IPS-NIHi11 (cell line): ENCODE data around the gene RXFP1.
A peak's percentile ranks its signal among the peaks of the same experiment; 100 is the strongest.
"Not testable (repeated sequence)": the region's sequence is repeated elsewhere in the genome, so short reads cannot be mapped to it uniquely, and the experiment has no call there.

Experiments used
- DNase-seq: peaks from one replicate; pipeline ENCODE4 v3.0.0; 2012; ENCODE audit warnings: mixed read lengths, low spot score

The RXFP1 gene

GRCh38 chr4:158617956-158618355, 96.3 kb downstream of the RXFP1 start:
- no peak for DNase-seq

DNA sequence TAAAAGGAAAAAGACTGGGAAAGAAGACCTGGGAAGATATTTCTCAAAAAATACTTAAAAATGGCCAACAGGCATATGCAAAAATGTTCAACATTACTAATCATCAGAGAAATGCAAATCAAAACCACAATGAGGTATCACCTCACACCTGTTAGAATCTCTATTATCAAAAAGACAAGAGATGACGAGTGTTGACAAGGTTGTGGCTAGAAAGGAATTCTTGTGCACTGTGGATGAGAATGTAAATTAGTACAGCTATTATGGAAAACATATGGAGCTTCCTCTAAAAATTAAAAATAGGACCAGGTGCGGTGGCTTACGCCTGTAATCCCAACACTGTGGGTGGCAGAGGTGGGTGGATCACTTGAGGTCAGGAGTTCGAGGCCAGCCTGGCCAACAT, 100.0 kb downstream of the RXFP1 start:
- DNase-seq: no peak

DNA sequence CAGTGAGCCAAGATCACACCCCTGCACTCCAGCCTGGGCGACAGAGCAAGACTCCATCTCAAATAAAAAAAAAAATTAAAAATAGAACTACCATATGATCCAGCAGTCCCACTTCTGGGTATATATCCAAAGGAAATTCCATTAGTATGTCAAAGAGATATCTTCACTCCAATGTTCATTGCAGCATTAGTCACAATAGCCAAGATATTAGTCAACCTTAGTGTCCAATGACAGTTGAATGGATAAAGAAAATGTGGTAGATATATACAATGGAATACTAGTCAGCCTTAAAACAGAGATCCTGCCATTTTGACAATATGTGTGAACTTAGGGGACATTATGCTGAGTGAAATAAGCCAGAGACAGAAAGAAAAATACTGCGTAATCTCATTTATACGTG, 100.6 kb downstream of the RXFP1 start:
- DNase-seq: no peak

DNA sequence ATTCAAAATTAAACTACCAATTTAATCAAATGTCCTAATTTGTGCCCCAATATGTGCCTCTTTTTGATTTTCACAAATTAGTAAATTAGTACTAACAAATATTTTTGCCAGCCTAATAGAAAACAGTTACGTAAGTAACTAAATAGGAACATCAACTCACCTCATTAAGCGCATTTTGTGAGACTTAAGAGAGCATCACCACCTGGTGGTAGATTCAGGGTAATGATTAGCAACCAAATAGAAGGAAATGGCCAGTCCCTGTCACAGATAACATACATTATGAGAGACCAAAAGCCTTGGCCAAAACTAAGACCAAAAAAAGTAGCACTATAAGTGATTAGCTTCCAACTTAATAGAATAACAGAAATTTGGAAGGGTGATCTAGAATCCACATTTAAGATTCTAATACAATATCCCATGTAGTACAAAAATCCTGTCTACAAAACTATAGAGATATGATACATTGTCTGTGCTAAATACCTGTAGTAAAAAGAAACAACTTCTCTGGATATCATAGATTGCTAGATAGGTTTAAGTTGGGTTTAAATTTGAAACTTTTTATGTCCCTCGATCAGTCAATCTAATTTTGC, 103.3 kb downstream of the RXFP1 start:
- peak; percentile 47 for DNase-seq

DNA sequence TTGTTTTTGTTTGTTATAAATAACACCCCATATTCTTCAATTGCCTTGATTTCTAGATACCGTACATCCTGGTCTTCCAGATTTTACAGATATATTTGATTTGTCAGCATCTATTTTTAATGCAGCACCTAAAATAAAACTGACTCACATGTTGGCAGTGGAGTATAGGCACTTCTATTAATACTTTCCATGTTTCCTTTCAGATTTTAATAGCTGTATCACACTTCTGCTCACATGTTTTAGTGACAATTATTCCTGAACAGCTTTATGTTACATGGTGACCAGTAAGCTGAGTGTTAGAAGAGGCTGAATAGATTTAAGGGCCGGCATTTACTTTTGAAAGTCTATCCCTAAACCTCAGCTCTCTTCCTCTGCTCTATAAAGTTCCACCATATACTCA, 103.9 kb downstream of the RXFP1 start:
- DNase-seq: no peak

- no peak for DNase-seq
Measured at GRCh38 chr4:158630893-158631292, 109.2 kb downstream of the RXFP1 start.

GRCh38 chr4:158636619-158637018, 114.9 kb downstream of the RXFP1 start:
- DNase-seq: no peak

GRCh38 chr4:158644356-158644755, 122.7 kb downstream of the RXFP1 start:
- no peak for DNase-seq

DNA sequence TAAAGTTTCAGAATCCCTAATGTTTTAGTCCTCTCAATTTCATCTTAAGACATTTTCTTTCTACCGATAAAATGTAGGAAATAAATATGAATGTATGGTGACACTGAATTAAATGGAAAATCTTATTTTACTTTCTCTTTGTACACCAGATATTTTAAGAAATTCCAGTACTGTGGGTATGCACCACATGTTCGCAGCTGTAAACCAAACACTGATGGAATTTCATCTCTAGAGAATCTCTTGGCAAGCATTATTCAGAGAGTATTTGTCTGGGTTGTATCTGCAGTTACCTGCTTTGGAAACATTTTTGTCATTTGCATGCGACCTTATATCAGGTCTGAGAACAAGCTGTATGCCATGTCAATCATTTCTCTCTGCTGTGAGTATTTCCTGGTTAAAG, 123.1 kb downstream of the RXFP1 start:
- no peak for DNase-seq

DNA sequence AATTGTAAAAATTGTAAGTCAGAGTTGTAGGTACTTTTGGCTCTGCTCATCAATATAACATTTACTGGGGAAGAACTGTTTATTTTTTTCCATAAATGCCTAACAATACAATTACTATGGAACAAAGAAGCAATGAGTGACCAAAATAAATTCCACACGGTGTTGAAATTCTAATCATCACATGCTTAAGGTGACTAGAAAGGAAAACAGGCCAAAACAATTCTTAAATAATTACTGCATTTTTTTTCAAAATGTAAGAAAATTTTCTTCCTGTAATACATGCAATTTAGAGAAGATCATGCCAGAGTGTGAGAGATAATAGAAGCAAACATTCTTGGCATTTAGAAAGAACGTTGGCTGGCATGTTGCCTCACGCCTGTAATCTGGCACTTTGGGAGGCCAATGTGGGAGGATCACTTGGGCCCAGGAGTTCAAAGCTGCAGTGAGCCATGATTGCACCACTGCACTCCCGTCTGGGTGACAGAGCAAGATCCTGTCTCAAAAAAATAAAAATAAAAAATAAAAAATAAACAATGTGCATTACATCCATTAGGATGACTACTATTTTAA, 127.5 kb downstream of the RXFP1 start:
- no peak for DNase-seq

- no peak for DNase-seq
Measured at GRCh38 chr4:158652920-158653319, 131.2 kb downstream of the RXFP1 start.

- DNase-seq: peak; percentile 37
Measured at GRCh38 chr4:158656439-158656838, 134.8 kb downstream of the RXFP1 start.

DNA sequence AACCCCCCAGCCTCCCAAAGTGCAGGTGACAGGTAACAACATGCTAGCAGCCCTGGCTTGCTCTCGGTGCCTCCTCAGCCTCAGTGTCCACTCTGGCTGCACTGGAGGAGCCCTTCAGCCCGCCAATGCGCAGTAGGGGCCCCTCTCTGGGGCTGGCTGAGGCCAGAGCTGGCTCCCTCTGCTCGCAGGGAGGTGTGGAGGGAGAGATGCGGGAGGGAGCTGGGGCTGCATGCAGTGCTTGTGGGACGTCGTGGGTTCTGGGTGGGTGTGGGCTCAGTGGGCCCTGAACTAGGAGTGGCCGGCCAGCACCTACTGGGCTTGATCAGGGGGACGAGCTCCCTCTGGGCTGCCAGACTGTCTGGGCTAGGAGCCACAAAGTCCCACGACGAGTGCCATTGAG, 135.6 kb downstream of the RXFP1 start:
- DNase-seq: no peak

DNA sequence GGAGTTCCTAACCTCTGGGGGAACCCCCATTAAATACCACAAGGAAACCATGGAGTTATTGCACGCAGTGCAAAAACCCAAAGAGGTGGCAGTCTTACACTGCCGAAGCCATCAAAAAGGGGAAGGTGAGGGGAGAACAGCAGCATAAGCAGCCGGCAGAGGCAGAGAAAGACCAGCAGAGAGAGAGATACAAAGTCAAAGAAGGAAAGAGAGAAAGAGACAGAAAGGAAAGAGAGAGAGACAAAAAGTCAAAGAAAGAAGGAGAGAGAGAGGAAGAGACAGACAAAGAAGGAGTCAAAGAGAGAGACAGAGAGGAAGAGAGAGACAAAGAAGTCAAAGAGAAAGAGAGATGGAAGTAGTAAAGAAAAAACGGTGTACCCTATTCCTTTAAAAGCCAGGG, 141.6 kb downstream of the RXFP1 start:
- DNase-seq: not testable (repeated sequence)

DNA sequence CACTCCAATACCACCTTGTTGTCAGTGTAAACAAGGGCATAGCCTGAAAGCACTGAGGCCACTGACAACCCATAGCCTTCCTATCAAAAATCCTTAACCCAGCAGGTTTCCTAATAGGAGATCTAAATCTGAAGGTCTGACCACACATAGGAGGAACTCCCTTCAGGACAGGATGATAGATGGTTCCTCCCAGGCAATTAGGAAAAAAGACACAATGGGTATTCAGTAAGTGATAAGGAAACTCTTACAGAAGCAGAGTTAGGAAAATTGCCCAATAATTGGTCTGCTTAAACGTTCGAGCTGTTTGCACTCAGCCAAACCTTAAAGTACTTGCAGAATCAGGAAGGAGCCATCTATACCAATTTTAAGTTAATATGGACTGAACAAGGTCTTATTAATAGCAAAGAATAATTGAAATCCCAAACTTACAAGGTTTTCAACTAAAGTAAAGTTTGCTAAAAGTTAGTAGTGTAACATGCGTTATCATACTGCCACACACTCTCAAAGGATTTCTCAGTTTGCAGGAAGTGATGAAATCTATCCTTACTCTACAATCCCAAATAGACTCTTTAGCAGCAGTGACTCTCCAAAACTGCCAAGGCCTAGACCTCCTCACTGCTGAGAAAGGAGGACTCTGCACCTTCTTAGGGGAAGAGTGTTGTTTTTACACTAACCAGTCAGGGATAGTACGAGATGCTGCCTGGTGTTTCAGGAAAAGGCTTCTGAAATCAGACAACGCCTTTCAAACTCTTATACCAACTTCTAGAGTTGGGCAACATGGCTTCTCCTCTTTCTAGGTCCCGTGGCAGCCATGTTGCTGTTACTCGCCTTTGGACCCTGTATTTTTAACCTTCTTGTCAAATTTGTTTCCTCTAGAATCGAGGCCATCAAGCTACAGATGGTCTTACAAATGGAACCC, 142.3 kb downstream of the RXFP1 start:
- not testable (repeated sequence) for DNase-seq

GRCh38 chr4:158664806-158665205, 143.1 kb downstream of the RXFP1 start:
- no peak for DNase-seq

- no peak for DNase-seq
Measured at GRCh38 chr4:158666892-158667291, 145.2 kb downstream of the RXFP1 start.

- DNase-seq: peak; percentile 35
Measured at GRCh38 chr4:158667651-158668198, 146.0 kb downstream of the RXFP1 start.

GRCh38 chr4:158669310-158669709, 147.6 kb downstream of the RXFP1 start:
- DNase-seq: no peak

GRCh38 chr4:158670975-158671664, 149.4 kb downstream of the RXFP1 start:
- DNase-seq: peak; percentile 62

DNA sequence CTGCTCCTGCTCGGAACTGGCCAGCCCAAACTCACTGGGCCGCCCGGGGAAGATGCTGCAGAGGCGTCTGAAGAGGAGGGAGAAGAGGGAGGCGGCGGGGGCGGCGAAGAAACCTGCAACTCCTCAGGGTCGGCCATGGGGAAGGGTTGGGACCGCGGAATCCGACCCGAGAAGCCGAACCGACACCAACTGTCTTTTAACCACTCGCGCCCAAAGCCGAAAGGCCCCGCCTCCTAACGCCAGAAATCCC, 149.9 kb downstream of the RXFP1 start, which contains the start of gene C4orf46:
Gene C4orf46 (minus strand): TSS at position 223 of the 250 bp plus-strand sequence. CDS start 86 bp downstream, at position 137.
- no peak for DNase-seq
